Osteocyte (in vitro differentiated cells): Measurements from ENCODE around the gene PTPRN2. TPM values are rescaled to one million over a fixed set of nuclear protein-coding genes. Genes with fewer than 3 reads are reported as not detected.
"Not testable (repeated sequence)": the region's sequence is repeated elsewhere in the genome, so short reads cannot be mapped to it uniquely, and the experiment has no call there.

Experiments
- DNase-seq: peaks from one replicate; pipeline ENCODE4 v3.0.0; 2021; ENCODE audit warnings: mixed read lengths; ENCODE audit not compliant: unreplicated experiment; ENCODE audit errors: extremely low spot score
- H3K27ac Mint-ChIP-seq: one replicate; pipeline ENCODE4 v1.8.0; 2021; ENCODE audit warnings: mild to moderate bottlenecking, mixed read lengths; ENCODE audit not compliant: unreplicated experiment
- H3K27me3 Mint-ChIP-seq: one replicate; pipeline ENCODE4 v1.8.0; 2021; ENCODE audit warnings: mixed read lengths; ENCODE audit not compliant: unreplicated experiment
- H3K36me3 Mint-ChIP-seq: one replicate; pipeline ENCODE4 v1.8.0; 2021; ENCODE audit warnings: mixed read lengths; ENCODE audit not compliant: unreplicated experiment
- H3K4me1 Mint-ChIP-seq: one replicate; pipeline ENCODE4 v1.8.0; 2021; ENCODE audit warnings: mixed read lengths; ENCODE audit not compliant: unreplicated experiment
- H3K4me3 Mint-ChIP-seq: one replicate; pipeline ENCODE4 v1.8.0; 2021; ENCODE audit warnings: mild to moderate bottlenecking, moderate library complexity, mixed read lengths; ENCODE audit not compliant: unreplicated experiment
- H3K9me3 Mint-ChIP-seq: one replicate; pipeline ENCODE4 v1.8.0; 2021; ENCODE audit warnings: mixed read lengths; ENCODE audit not compliant: unreplicated experiment
- total RNA-seq: library from RNA; stranded (reverse); gene quantifications from 2 replicates; pipeline ENCODE4 v1.2.1, GENCODE V29; 2021
- TF ChIP-seq, protein P1 (sequence below): fragments of 200-600 bp; sonication (generic); IDR thresholded peaks from 2 replicates; pipeline ENCODE4 v1.5.0; 2021; ENCODE audit warnings: antibody characterized with exemption, mild to moderate bottlenecking, moderate library complexity

The PTPRN2 gene
- total RNA-seq, 1 donor from 2014 or later = 0.59 TPM

DNA sequence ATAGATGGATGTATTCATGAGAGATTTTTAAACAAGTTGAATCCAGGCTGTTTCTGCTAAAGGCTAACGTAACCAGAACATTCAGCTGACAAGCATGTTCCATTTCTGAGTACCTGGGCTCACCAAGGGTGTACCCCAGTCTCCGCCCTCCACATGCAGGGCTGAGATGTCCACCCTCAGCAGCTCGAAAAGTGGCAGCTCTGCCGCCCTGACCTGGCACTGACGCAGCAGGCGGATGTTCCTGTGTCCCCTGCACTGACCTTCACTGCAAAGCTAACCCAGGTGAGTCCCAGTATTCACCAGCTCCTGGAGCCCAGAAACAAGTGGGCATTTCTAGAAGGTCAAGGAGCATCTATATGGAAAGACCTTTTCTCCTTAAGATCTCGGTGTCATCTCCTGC is 437.4 kb downstream of the PTPRN2 start:
- Mint-ChIP-seq H3K27ac (no peak overlapping the region), H3K9me3 (peaks cover 18% of the 10 kb centered on the region), H3K36me3 (no peaks in the 10 kb centered on the region), H3K27me3 (no peaks in the 10 kb centered on the region), H3K4me3 (no peak overlapping the region), H3K4me1 (no peaks in the 10 kb centered on the region)
- no peak for DNase-seq
- TF ChIP-seq, protein P1, sequence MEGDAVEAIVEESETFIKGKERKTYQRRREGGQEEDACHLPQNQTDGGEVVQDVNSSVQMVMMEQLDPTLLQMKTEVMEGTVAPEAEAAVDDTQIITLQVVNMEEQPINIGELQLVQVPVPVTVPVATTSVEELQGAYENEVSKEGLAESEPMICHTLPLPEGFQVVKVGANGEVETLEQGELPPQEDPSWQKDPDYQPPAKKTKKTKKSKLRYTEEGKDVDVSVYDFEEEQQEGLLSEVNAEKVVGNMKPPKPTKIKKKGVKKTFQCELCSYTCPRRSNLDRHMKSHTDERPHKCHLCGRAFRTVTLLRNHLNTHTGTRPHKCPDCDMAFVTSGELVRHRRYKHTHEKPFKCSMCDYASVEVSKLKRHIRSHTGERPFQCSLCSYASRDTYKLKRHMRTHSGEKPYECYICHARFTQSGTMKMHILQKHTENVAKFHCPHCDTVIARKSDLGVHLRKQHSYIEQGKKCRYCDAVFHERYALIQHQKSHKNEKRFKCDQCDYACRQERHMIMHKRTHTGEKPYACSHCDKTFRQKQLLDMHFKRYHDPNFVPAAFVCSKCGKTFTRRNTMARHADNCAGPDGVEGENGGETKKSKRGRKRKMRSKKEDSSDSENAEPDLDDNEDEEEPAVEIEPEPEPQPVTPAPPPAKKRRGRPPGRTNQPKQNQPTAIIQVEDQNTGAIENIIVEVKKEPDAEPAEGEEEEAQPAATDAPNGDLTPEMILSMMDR = no peak

DNA sequence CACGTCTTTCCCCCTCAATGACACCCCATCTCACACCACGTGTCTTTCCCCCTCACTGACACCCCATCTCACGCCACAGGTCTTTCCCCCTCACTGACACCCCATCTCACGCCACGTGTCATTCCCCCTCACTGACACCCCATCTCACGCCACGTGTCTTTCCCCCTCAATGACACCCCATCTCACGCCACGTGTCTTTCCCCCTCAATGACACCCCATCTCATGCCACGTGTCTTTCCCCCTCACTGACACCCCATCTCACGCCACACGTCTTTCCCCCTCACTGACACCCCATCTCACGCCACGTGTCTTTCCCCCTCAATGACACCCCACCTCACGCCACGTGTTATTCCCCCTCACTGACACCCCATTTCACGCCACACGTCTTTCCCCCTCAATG is 440.2 kb downstream of the PTPRN2 start:
- not testable (repeated sequence) for H3K27ac Mint-ChIP-seq

DNA sequence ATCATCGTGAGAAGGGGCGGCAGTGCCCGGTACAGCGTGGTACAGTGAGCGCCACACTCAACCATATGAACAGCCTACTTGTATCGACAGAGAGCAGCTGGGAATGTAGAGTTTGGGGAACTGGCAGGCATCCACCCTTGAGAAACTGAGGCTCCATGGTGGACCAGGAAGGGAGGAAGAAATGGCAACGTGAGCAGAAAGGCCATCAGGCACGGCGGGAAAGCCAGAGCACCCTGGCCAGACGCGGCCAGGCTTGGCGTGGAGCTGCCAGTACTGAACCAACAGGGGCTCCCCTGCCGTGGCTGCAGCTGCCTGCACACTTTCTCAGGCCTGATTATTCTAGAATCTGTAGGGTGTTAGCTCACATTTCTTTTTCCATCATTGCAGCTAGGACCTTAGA is 442.3 kb downstream of the PTPRN2 start:
- Mint-ChIP-seq H3K4me1 (no peaks in the 10 kb centered on the region), H3K27me3 (no peaks in the 10 kb centered on the region), H3K27ac (no peak overlapping the region), H3K4me3 (no peak overlapping the region), H3K9me3 (peaks cover 23% of the 10 kb centered on the region), H3K36me3 (no peaks in the 10 kb centered on the region)
- TF ChIP-seq, protein P1 = no peak
- DNase-seq = no peak

More for the DNA sequence above, 440.2 kb downstream of the PTPRN2 start:
- H3K27me3 Mint-ChIP-seq, H3K36me3 Mint-ChIP-seq, DNase-seq, H3K4me1 Mint-ChIP-seq, H3K4me3 Mint-ChIP-seq: not testable (repeated sequence)
- H3K9me3 Mint-ChIP-seq = peaks cover 21% of the 10 kb centered on the region

DNA sequence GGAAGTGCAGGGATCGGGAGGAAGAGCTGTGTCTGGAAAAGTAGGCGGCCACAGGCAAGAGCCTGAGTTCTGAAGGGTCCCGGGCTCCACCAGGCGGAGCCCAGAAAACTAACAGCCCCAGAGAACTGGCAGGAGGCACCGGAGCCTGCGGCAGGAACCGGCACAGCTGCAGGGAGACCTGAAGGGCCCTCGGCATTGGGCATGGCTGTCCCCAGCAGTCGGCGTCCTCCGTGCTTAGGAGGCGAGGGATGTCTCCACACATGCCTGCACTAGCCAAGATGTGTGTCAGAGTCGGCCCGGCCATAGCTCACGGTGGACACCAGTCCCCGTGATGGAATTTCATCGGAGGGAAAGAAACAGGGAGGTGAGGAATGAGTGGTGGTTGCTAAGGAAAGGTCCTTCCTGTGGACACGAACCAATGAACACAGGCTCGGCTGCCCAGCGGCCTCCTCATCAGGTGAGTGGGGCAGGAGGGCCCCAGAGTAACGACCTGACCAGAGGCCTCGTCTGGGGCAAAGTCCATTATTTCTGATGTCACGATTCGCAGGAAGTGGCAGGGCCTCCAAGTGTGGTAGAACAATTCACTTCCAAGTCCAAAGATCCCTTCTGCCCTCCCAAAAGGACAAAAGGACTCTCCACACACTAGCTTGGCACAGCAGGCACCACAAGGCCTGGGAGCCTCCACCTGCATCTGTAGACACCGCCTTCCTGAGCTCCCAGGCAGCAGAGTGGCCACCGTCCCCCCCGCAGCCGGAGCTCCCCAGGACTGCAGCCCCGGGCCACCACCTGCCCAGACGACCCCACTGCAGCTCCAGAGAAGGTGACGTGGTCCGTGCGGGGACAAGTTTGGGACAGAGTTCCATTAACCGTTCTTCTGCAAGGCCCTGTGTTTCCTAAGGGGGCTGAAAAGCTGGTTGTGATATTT is 444.2 kb downstream of the PTPRN2 start:
- H3K36me3 Mint-ChIP-seq = no peaks in the 10 kb centered on the region

DNA sequence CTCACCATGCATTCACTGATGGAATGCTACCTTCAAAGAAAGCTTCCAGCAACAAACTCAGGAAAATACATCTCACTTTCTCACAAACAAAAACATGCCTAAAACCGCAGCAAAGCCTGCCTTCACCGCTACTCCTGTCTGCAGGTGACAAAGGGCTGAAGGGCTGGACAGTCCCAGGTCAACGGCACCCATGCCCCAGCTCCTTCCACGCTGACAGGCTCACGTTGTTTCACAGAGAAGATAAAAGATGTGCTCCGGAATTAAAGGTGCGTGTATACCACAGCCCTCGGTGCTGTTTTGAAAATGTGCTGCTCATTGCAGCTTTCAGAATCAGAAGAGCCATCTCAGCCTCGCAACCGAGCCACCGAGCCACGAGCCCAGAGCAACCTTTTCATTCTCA is 445.0 kb downstream of the PTPRN2 start:
- no peak overlapping the region for H3K4me3 Mint-ChIP-seq

More for the DNA sequence above, 444.2 kb downstream of the PTPRN2 start:
- Mint-ChIP-seq H3K9me3 (peaks cover 30% of the 10 kb centered on the region), H3K27me3 (no peaks in the 10 kb centered on the region), H3K27ac (no peak overlapping the region), H3K4me3 (no peak overlapping the region), H3K4me1 (no peaks in the 10 kb centered on the region)
- TF ChIP-seq, protein P1 = no peak
- DNase-seq = no peak

More for the DNA sequence above, 445.0 kb downstream of the PTPRN2 start:
- Mint-ChIP-seq H3K9me3 (peaks cover 34% of the 10 kb centered on the region), H3K4me1 (no peaks in the 10 kb centered on the region), H3K27me3 (no peaks in the 10 kb centered on the region), H3K27ac (no peak overlapping the region), H3K36me3 (no peaks in the 10 kb centered on the region)
- DNase-seq = no peak
- TF ChIP-seq, protein P1 = no peak
